GM12878 (cell line): Measurements from ENCODE around the gene CCDC182. TPM values are rescaled to one million over a fixed set of nuclear protein-coding genes. Genes with fewer than 3 reads are reported as not detected.

ENCODE experiments used
- ATAC-seq: fragments of 200-7000 bp; cut with Tn5 transposase; 3 replicates; pipeline ENCODE4 v1.9.1; 2020; ENCODE audit warnings: mild to moderate bottlenecking, moderate library complexity
- BruUV-seq: library from RNA; stranded (reverse); fragments of 400-500 nt; replicated peaks from 2 replicates; lab custom pipeline; 2021; lab: Mats Ljungman, UMichigan
- CTCF ChIA-PET: fragments of 300-600 bp; sonication (Branson Sonifier 250); formaldehyde crosslinking; extraction: SDS; loops from one replicate; lab custom pipeline; 2021; ENCODE audit warnings: inconsistent platforms; lab: Yijun Ruan, JAX
- POLR2A ChIA-PET: fragments of 350-600 bp; formaldehyde crosslinking; extraction: SDS; loops from one replicate; lab custom pipeline; 2021; ENCODE audit warnings: inconsistent platforms; lab: Charles Lee
- RAD21 ChIA-PET: fragments of 300-600 bp; sonication (Branson Sonifier 250); formaldehyde crosslinking; loops from one replicate; lab custom pipeline; 2023; ENCODE audit warnings: antibody characterized with exemption; ENCODE audit not compliant: unreplicated experiment; lab: Charles Lee
- SMC1A ChIA-PET: fragments of 300-600 bp; sonication (Branson Sonifier 250); formaldehyde crosslinking; loops from one replicate; lab custom pipeline; 2023; ENCODE audit not compliant: unreplicated experiment, uncharacterized antibody; lab: Charles Lee
- DNase-seq: peaks from one replicate; pipeline ENCODE4 v3.0.0-alpha.2; 2011; ENCODE audit warnings: low read depth, low spot score
- FAIRE-seq: peaks from 3 replicates; lab custom pipeline; 2011; peaks lifted over from hg19 to GRCh38; lab: Jason Lieb, UNC
- H2AFZ ChIP-seq: 2 replicates; pipeline ENCODE4 v1.6.0; 2011; ENCODE audit warnings: low read depth, low read length, control low read depth; ENCODE audit not compliant: control insufficient read depth
- H3K27ac ChIP-seq: 2 replicates; pipeline ENCODE4 v1.5.1; 2011; ENCODE audit warnings: control low read depth; ENCODE audit not compliant: control insufficient read depth, insufficient read depth
- H3K27me3 ChIP-seq, 2 experiments: replicated peaks in 1 of 2; 2 replicates each; pipeline versions ENCODE4 v1.6.0 to v1.6.1; 2011; ENCODE audit warnings: low read length in 1 of 2; ENCODE audit not compliant: control insufficient read depth in 2 of 2, insufficient read depth in 2 of 2
- H3K36me3 ChIP-seq, 2 experiments: 2 replicates each; pipeline ENCODE4 v1.5.1; 2011; ENCODE audit warnings: low read length in 1 of 2; ENCODE audit not compliant: control insufficient read depth in 2 of 2, insufficient read depth in 2 of 2
- H3K4me1 ChIP-seq: 2 replicates; pipeline ENCODE4 v1.6.1; 2011; ENCODE audit warnings: mild to moderate bottlenecking, low read length, moderate library complexity, mixed read lengths; ENCODE audit not compliant: control insufficient read depth, insufficient read depth
- H3K4me2 ChIP-seq: 2 replicates; pipeline ENCODE4 v1.6.0; 2011; ENCODE audit warnings: control low read depth; ENCODE audit not compliant: control insufficient read depth, insufficient read depth
- H3K4me3 ChIP-seq: fragments of 200-600 bp; sonication (generic); 2 replicates; pipeline ENCODE4 v1.5.1; 2016
- H3K79me2 ChIP-seq: 2 replicates; pipeline ENCODE4 v1.6.0; 2011; ENCODE audit warnings: low read length; ENCODE audit not compliant: control insufficient read depth, insufficient read depth
- H3K9ac ChIP-seq: 2 replicates; pipeline ENCODE4 v1.8.0; 2011; ENCODE audit warnings: low read length, control low read depth, mixed read lengths; ENCODE audit not compliant: control insufficient read depth, insufficient read depth
- H3K9me3 ChIP-seq: replicated peaks from 3 replicates; pipeline ENCODE4 v1.5.1; 2011; ENCODE audit warnings: mild to moderate bottlenecking, low read length; ENCODE audit not compliant: control insufficient read depth, insufficient read depth
- H4K20me1 ChIP-seq: 2 replicates; pipeline ENCODE4 v1.6.0; 2011; ENCODE audit not compliant: control insufficient read depth, insufficient read depth
- BCL11A ChIP-seq: IDR thresholded peaks from 2 replicates; pipeline ENCODE4 v1.6.1; 2011; ENCODE audit warnings: low read depth, low read length
- CEBPZ ChIP-seq: fragments of 150-350 bp; IDR thresholded peaks from 2 replicates; pipeline ENCODE4 v1.6.1; 2016; ENCODE audit warnings: low read depth, low read length
- ETV6 ChIP-seq, 2 experiments: fragments of 450-650 bp in 1 of 2; IDR thresholded peaks in 1 of 2; conservative IDR thresholded peaks in 1 of 2; 2 replicates each; pipeline ENCODE4 v1.6.1; 2014; ENCODE audit warnings: antibody characterized with exemption in 1 of 2, borderline replicate concordance in 1 of 2, low read depth in 1 of 2, mild to moderate bottlenecking in 1 of 2, moderate library complexity in 1 of 2
- FOXM1 ChIP-seq: IDR thresholded peaks from 2 replicates; pipeline ENCODE4 v1.6.1; 2012; ENCODE audit warnings: low read depth, mild to moderate bottlenecking, inconsistent platforms, low read length, moderate library complexity
- HCFC1 ChIP-seq: fragments of 150-350 bp; IDR thresholded peaks from 2 replicates; pipeline ENCODE4 v1.6.1; 2014; ENCODE audit warnings: low read length
- LARP7 ChIP-seq: fragments of 450-650 bp; IDR thresholded peaks from 2 replicates; pipeline ENCODE4 v1.6.1; 2017; ENCODE audit warnings: mild to moderate bottlenecking
- MTA3 ChIP-seq: IDR thresholded peaks from 2 replicates; pipeline ENCODE4 v1.6.1; 2012; ENCODE audit warnings: low read length, inconsistent platforms, borderline replicate concordance
- MYC ChIP-seq: IDR thresholded peaks from 2 replicates; pipeline ENCODE4 v1.6.1; 2011; ENCODE audit warnings: mild to moderate bottlenecking, low read length, moderate library complexity, inconsistent platforms; ENCODE audit not compliant: insufficient read depth, insufficient replicate concordance, insufficient read length, severe bottlenecking
- POLR2AphosphoS2 ChIP-seq: IDR thresholded peaks from 2 replicates; pipeline ENCODE4 v1.6.1; 2011; ENCODE audit warnings: low read depth, mild to moderate bottlenecking, low read length, improper control_type of control experiment, moderate library complexity
- RBBP5 ChIP-seq: fragments of 200-600 bp; sonication (generic); conservative IDR thresholded peaks from 2 replicates; pipeline ENCODE4 v1.6.1; 2016
- SMAD5 ChIP-seq: IDR thresholded peaks from 2 replicates; pipeline ENCODE4 v1.6.1; 2016; ENCODE audit warnings: antibody characterized with exemption, low read depth
- ZNF24 ChIP-seq: fragments of 450-650 bp; IDR thresholded peaks from 2 replicates; pipeline ENCODE4 v1.6.1; 2017; ENCODE audit warnings: antibody characterized with exemption, mild to moderate bottlenecking
- WGBS: methylation state at CpG from one replicate; pipeline ENCODE4 v1.1.6; 2016; ENCODE audit warnings: low lambda C conversion rate; ENCODE audit not compliant: insufficient replicate concordance, insufficient coverage; ENCODE audit errors: missing lambda C conversion rate; 5-methylcytosine and 5-hydroxymethylcytosine counted together
- in situ Hi-C: fragments of 300-500 bp; cut with MboI; formaldehyde crosslinking; loops from 9 replicates; pipeline ENCODE4 v1.14.3; 2018; ENCODE audit warnings: mixed read lengths
- intact Hi-C: fragments of 100-400 bp; cut with micrococcal nuclease; formaldehyde crosslinking; loops from one replicate; pipeline ENCODE4 v1.14.2; 2022; ENCODE audit not compliant: unreplicated experiment
- polyA plus RNA-seq, 11 experiments: library from polyadenylated mRNA; depleted of rRNA in 4 of 11; unstranded in 6 of 11; stranded (reverse) in 5 of 11; fragments of >200 nt; fragmentation: Nextera tagmentation in 4 of 11; fragmentation: Illumina TruSeq in 1 of 11; extraction: Ambion mirVana in 4 of 11; extraction: Trizol in 1 of 11; gene quantifications; 1 replicate in 1 of 11; 2 replicates in 10 of 11; pipeline versions ENCODE4 v1.2.1 to v1.2.3, GENCODE V29; 2011 to 2016; ENCODE audit warnings: inconsistent platforms in 2 of 11, missing spikeins in 2 of 11, low read depth in 1 of 11
- total RNA-seq, 4 experiments: library from RNA; depleted of rRNA in 3 of 4; stranded (reverse); fragments of >200 nt in 3 of 4; fragmentation: Illumina TruSeq in 1 of 4; extraction: Trizol in 1 of 4; gene quantifications; 2 replicates each; pipeline versions ENCODE4 v1.2.1 to v1.2.3, GENCODE V29; 2013 to 2021
- TF ChIP-seq, protein P1 (sequence below): fragments of 450-650 bp; IDR thresholded peaks from 2 replicates; pipeline ENCODE4 v1.6.1; 2017; ENCODE audit warnings: mild to moderate bottlenecking
- TF ChIP-seq, protein P2 (sequence below): fragments of 450-650 bp; conservative IDR thresholded peaks from 2 replicates; pipeline ENCODE4 v1.6.1; 2017; ENCODE audit warnings: mild to moderate bottlenecking, moderate library complexity

Gene CCDC182
- total and polyA plus RNA-seq, 10 of the 15 experiments (the other 5 are each of a cell fraction or from before 2014, with no cell fraction given): not detected

DNA sequence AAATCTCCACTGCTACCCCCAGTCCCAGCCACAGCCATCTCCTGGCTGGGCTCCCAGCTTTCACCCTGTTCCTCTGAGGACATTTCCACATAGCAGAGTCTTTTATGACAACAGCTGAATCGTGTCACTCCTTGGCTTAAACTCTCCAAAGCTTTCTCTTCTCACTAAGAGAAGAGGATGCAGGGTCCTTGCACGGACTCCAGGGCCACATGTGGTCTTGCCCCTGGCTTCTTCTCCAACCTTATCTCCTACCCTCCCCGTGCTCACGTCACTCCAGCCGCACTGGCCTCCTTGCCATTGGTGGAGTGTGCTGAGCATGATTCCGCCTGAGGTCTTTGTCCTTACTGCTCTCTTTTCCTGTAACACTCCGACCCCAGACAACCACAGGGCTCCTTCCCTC lies 39.9 kb upstream of the CCDC182 start (continued):
- TF ChIP-seq, protein P1, sequence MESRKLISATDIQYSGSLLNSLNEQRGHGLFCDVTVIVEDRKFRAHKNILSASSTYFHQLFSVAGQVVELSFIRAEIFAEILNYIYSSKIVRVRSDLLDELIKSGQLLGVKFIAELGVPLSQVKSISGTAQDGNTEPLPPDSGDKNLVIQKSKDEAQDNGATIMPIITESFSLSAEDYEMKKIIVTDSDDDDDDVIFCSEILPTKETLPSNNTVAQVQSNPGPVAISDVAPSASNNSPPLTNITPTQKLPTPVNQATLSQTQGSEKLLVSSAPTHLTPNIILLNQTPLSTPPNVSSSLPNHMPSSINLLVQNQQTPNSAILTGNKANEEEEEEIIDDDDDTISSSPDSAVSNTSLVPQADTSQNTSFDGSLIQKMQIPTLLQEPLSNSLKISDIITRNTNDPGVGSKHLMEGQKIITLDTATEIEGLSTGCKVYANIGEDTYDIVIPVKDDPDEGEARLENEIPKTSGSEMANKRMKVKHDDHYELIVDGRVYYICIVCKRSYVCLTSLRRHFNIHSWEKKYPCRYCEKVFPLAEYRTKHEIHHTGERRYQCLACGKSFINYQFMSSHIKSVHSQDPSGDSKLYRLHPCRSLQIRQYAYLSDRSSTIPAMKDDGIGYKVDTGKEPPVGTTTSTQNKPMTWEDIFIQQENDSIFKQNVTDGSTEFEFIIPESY: no peak
- no peak for TF ChIP-seq CEBPZ
- TF ChIP-seq HCFC1: no peak
- TF ChIP-seq POLR2AphosphoS2: no peak
- TF ChIP-seq MTA3: no peak
- no peak for TF ChIP-seq BCL11A
- TF ChIP-seq, all 136 proteins: peak for 0

- in situ Hi-C loops: no loop called here
- no peaks in the 10 kb centered on the region for H3K79me2 ChIP-seq
- H3K27ac ChIP-seq: no peak overlapping the region
- H3K9me3 ChIP-seq: no peaks in the 10 kb centered on the region
- H2AFZ ChIP-seq: no peak overlapping the region
- H3K36me3 ChIP-seq: no peaks in the 10 kb centered on the region
- H4K20me1 ChIP-seq: no peaks in the 10 kb centered on the region
- TF ChIP-seq SMAD5 (no peak), MYC (no peak), FOXM1 (no peak), LARP7 (no peak), ETV6 (conservative IDR thresholded peaks at IDR 0.05 in 1 of 2, IDR thresholded peaks at IDR 0.05 in 1 of 2; ENCODE audit: borderline replicate concordance in 1 of 2, low read depth in 1 of 2) (no peak), RBBP5 (no peak), ZNF24 (no peak)
- TF ChIP-seq, protein P2, sequence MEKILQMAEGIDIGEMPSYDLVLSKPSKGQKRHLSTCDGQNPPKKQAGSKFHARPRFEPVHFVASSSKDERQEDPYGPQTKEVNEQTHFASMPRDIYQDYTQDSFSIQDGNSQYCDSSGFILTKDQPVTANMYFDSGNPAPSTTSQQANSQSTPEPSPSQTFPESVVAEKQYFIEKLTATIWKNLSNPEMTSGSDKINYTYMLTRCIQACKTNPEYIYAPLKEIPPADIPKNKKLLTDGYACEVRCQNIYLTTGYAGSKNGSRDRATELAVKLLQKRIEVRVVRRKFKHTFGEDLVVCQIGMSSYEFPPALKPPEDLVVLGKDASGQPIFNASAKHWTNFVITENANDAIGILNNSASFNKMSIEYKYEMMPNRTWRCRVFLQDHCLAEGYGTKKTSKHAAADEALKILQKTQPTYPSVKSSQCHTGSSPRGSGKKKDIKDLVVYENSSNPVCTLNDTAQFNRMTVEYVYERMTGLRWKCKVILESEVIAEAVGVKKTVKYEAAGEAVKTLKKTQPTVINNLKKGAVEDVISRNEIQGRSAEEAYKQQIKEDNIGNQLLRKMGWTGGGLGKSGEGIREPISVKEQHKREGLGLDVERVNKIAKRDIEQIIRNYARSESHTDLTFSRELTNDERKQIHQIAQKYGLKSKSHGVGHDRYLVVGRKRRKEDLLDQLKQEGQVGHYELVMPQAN: no peak
- no peak for FAIRE-seq
- ATAC-seq: no peak; the same call in 2 of the 3 replicates
- H3K4me2 ChIP-seq: no peak overlapping the region
- 19% methylated on average over 15 of the region's 15 CpGs for WGBS
- H3K4me1 ChIP-seq: no peaks in the 10 kb centered on the region
- H3K27me3 ChIP-seq: peaks cover 1 to 2% of the 10 kb centered on the region in 2 experiments; a peak in 2 of 4 replicates
- H3K4me3 ChIP-seq: no peak overlapping the region
- no peak overlapping the region for H3K9ac ChIP-seq
- intact Hi-C loops: no loop called here
- RAD21 ChIA-PET: interaction anchor here (1.9 to 2.1 kb wide), 3 partner anchors 44 to 541 kb away, joined by 5 to 7 read pairs (median 6); no protein-coding TSS in a partner anchor
- CTCF ChIA-PET: interaction anchor here (0.9 to 4.2 kb wide), 33 partner anchors 9 to 656 kb away, joined by 3 to 26 read pairs (median 4); partner anchors contain the start of gene MRPS23
- no peak for DNase-seq
- POLR2A ChIA-PET: no interaction called here
- SMC1A ChIA-PET: interaction anchor here (1.1 to 1.9 kb wide), 6 partner anchors 13 to 656 kb away, joined by 3 to 9 read pairs (median 4); no protein-coding TSS in a partner anchor
- no TSS peak for BruUV-seq
These were observed 39.3 kb upstream of the CCDC182 start for GRCh38 chr17:57784226-57784895.
